ENCODE results near the gene MGRN1.

GRCh38 chr16:4663465-4663776, 38.8 kb downstream of the MGRN1 start:
- TF ChIP-seq GATA2 (IDR thresholded peaks at IDR 0.05; ENCODE audit: low read depth, low read length): no peak
- no peak for TF ChIP-seq GATA3 (IDR thresholded peaks at IDR 0.05; ENCODE audit: low read depth, low read length)
